ENCODE results near the gene SCP2. TPM values are rescaled to one million over a fixed set of nuclear protein-coding genes. Genes with fewer than 3 reads are reported as not detected.
A peak's percentile ranks its signal among the peaks of the same experiment; 100 is the strongest.

Gene SCP2
- total RNA-seq, 3 donors from 2014 or later: 228 to 272 (median 267) TPM

DNA sequence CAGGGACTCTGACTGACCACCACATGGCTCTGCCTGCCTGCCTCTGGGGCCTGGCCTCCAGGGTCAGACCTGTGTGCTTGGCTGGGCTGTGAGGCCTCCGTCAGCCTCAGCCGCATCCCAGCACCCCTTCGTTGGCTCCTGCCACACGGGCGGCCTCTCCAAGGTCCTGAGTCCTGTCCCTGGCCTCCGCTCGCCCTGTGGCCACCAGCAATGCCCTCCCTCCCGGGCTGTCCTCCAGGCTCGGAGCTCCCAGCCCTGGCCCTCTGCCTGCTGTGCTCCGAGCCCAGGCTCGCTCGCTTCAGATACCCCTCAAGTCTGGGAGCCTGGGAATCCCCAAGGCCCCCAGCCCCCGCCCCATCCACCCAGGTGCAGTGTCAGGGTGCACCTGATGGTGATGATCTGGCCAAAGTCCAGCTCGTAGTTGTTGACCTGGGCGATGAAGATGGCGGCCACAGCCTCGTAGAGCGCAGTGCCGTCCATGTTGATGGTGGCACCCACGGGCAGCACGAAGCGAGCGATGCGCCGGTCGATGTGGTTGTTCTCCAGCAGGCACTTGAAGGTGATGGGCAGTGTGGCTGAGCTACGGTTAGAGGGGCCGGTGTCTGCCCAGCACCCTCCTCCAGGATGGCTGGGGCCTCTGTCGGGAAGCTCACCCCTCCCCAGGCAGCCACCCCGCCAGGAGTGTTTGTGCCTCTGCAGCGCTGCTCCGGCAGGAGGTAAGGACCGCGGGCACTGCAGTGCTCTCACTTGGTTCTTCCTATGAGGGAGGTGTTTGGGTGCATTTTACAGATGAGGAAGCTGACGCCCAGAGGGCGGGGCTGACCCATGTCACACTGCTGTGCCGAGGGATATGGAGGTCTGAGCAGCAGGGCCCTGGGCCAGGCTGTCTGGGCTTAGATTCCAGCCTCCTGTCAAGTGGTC lies 163.4 kb downstream of the SCP2 start:
- Histone ChIP-seq H3K36me3 (ENCODE audit: low read depth) (no peaks in the 10 kb centered on the region), H3K4me3 (no peak overlapping the region), H3K9me3 (no peaks in the 10 kb centered on the region), H3K4me1 (ENCODE audit: low read depth) (peaks cover 11% of the 10 kb centered on the region)
- ATAC-seq: peak; percentile 75
- intact Hi-C loops (cut with DNase I, micrococcal nuclease): no loop called here
- TF ChIP-seq, protein P1, sequence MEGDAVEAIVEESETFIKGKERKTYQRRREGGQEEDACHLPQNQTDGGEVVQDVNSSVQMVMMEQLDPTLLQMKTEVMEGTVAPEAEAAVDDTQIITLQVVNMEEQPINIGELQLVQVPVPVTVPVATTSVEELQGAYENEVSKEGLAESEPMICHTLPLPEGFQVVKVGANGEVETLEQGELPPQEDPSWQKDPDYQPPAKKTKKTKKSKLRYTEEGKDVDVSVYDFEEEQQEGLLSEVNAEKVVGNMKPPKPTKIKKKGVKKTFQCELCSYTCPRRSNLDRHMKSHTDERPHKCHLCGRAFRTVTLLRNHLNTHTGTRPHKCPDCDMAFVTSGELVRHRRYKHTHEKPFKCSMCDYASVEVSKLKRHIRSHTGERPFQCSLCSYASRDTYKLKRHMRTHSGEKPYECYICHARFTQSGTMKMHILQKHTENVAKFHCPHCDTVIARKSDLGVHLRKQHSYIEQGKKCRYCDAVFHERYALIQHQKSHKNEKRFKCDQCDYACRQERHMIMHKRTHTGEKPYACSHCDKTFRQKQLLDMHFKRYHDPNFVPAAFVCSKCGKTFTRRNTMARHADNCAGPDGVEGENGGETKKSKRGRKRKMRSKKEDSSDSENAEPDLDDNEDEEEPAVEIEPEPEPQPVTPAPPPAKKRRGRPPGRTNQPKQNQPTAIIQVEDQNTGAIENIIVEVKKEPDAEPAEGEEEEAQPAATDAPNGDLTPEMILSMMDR (IDR thresholded peaks at IDR 0.05): no peak
- peak; percentile 68 to 77 (median 69) for DNase-seq

DNA sequence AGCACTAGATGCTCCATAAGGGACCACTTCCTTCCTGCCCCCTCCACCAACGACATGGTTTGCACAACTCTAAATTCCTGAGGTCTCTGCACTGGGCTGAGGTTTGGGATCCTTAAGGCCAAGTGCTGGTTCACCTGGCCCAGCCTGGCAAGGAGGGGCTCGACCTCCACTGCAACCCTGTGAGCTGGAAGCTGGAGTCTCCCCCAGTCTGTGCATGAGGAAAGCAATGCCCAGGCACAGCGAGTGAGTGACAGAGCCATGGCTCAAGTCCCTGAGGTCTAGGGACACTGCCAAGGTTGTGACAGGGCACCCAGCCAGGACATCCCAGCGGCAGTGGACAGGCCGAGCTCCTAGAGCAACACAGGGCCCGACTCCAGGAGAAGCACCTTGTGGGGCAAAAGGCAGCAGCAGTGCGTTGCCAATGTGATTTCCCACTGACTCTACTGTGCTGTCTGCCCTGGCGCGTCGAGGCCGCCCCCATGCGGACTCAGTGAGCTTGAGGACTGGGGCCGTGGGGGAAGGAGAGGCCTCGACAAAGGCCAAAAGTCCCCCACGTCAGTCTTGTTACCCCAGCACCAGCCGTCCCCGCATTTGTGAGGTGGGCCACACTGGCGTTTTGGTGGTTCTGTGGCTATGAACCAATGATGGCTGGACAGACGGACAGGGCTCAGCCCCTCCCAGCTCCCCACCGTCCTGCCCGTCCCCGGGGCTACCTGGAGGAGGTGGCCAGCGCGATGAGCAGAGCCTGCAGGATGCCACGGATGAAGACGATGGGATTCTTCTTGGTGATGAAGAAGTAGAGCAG lies 165.0 kb downstream of the SCP2 start:
- TF ChIP-seq, protein P1 (IDR thresholded peaks at IDR 0.05): no peak
- H3K9me3 ChIP-seq: no peaks in the 10 kb centered on the region
- intact Hi-C loops (cut with DNase I, micrococcal nuclease): no loop called here
- H3K36me3 ChIP-seq (ENCODE audit: low read depth): no peaks in the 10 kb centered on the region
- H3K4me1 ChIP-seq (ENCODE audit: low read depth): peaks cover 11% of the 10 kb centered on the region
- H3K4me3 ChIP-seq: no peak overlapping the region
- DNase-seq (no peak), ATAC-seq (no peak)

DNA sequence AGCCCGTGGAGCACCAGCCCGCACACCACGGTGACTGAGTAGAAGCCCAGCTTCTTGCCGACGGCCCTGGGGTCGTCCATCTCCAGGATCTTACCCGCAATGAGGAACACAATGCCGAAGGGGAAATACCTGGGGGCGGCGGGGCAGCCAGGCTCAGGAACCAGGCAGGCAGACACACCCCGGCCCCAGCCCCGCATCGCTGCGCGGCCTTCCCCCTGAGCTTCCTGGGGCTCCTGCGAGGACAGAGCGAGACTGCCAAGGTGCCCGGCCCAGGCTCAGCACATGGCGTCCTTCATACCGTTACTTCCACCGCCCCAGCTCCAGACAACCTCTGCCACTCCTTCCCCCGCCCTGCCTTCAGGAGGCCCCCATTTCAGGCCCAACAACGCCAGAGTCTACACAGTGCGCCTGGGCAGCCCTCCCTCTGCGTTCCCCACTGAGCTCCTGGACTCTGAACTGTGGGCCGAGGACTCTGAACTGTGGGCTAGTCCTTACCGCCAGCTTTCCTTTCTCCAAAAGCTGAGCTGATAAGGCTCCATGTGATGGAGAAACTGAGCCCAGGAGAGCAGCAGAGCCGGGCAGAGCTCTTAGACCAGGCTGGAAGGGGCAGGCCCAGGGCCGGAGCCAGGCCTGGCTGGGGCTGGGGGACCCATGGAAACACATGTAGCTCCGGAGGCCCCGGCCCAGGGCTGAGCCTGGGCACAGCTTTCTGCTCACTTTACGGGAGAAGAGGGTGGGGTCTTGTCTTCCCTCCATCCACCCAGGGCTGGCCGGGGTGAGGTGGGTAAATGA lies 165.8 kb downstream of the SCP2 start:
- no peak for ATAC-seq
- H3K4me1 ChIP-seq (ENCODE audit: low read depth): peaks cover 11% of the 10 kb centered on the region
- intact Hi-C loops (cut with DNase I, micrococcal nuclease): no loop called here
- no peak for DNase-seq
- TF ChIP-seq, protein P1 (IDR thresholded peaks at IDR 0.05): no peak
- H3K36me3 ChIP-seq (ENCODE audit: low read depth): no peaks in the 10 kb centered on the region
- H3K9me3 ChIP-seq: peaks cover 3% of the 10 kb centered on the region
- H3K4me3 ChIP-seq: no peak overlapping the region

DNA sequence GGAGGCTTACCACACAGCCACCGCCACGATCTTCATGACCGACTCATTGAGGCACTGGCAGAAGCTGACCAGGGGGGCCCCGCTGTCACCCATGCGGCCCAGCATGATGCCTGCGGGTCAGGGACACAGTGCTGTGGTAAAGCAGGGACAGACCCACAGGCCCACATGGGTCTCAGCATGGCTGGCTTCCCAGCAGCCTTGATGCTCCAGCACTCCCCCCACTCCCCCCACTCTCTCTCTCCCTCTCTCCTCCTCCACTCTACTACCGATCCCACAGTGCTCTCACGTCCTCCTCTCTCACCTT lies 166.3 kb downstream of the SCP2 start:
- Histone ChIP-seq H3K4me3 (no peak overlapping the region), H3K4me1 (ENCODE audit: low read depth) (peaks cover 11% of the 10 kb centered on the region), H3K9me3 (peaks cover 3% of the 10 kb centered on the region), H3K36me3 (ENCODE audit: low read depth) (no peaks in the 10 kb centered on the region)
- DNase-seq (no peak), ATAC-seq (no peak)
- TF ChIP-seq, protein P1 (IDR thresholded peaks at IDR 0.05): no peak
- intact Hi-C loops (cut with DNase I, micrococcal nuclease): no loop called here

DNA sequence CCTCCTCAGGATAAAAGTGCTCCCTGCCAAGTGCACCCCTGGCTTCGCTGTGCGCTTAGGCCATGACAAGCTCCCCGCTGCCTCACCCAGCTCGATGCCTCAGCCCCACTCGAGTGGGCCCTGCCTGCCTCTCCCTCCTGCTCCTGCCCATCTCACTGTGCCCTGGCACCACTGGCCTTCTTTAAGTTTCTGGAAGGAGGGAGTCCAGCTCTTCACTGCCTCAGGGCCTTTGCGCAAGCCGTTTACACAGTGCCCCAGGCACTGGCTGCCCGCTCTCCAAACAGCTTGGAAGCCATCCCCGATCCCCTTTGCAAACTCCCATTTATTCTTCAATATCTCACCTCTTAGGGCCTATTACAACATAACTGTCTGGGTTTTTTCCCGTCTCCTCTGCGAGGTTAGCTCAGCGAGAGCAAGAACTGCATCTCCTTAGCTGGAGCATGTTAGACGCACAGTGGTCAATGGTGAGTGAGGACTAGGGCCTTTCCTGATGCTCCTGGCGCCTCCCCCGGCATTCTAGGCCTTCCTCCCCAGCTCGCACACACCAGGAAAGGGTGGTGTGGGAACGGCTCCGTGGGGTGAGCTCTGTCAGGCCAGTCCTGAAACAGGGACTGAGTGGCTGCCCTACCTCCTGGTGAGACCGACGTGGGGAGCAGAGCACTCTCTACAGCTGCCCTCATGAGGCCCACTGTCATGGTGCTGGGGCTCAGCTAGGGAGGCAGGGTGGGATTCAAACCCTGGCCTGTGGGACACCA lies 166.9 kb downstream of the SCP2 start:
- intact Hi-C loops (cut with DNase I, micrococcal nuclease): no loop called here
- TF ChIP-seq, protein P1 (IDR thresholded peaks at IDR 0.05): no peak
- Histone ChIP-seq H3K36me3 (ENCODE audit: low read depth) (no peaks in the 10 kb centered on the region), H3K4me3 (no peak overlapping the region), H3K9me3 (peaks cover 3% of the 10 kb centered on the region), H3K4me1 (ENCODE audit: low read depth) (peaks cover 11% of the 10 kb centered on the region)
- ATAC-seq (no peak), DNase-seq (no peak)
